ENCODE measurements around the gene SPAG8.

The SPAG8 gene, protein sequence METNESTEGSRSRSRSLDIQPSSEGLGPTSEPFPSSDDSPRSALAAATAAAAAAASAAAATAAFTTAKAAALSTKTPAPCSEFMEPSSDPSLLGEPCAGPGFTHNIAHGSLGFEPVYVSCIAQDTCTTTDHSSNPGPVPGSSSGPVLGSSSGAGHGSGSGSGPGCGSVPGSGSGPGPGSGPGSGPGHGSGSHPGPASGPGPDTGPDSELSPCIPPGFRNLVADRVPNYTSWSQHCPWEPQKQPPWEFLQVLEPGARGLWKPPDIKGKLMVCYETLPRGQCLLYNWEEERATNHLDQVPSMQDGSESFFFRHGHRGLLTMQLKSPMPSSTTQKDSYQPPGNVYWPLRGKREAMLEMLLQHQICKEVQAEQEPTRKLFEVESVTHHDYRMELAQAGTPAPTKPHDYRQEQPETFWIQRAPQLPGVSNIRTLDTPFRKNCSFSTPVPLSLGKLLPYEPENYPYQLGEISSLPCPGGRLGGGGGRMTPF

DNA sequence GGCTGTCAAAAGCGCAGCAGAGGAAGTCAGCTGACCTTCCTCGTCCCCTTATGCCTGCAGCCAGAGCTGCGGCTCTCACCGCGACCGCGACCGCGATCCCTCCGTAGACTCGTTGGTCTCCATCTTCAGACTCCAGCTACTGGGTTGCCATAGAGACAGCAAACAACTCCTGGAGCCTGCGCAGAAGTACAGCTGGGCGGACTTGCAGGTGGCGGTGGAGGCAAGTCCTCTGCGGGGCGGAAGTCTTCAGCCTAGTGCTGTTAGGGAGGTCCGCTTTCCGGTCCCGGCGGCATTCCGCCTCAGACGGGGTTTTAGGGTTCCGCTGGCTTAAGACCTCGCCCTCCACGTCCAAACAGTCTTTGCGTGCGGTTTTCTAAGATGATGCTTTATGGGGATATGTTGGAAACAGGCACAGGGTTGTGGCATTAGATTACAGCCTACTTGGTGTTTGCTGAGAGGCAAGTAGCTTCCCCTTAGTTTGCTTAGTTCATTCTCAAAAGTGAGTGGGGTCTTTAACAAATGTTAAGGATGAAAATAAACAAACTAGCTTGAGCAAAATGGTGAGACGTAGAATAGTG, at the start of gene SPAG8:
TSS of gene SPAG8 (minus strand) at position 238 of the 578 bp plus-strand sequence. CDS start at position 123, 115 bp downstream.
- DNase-seq (ENCODE audit: low spot score) = peak; percentile 97

DNA sequence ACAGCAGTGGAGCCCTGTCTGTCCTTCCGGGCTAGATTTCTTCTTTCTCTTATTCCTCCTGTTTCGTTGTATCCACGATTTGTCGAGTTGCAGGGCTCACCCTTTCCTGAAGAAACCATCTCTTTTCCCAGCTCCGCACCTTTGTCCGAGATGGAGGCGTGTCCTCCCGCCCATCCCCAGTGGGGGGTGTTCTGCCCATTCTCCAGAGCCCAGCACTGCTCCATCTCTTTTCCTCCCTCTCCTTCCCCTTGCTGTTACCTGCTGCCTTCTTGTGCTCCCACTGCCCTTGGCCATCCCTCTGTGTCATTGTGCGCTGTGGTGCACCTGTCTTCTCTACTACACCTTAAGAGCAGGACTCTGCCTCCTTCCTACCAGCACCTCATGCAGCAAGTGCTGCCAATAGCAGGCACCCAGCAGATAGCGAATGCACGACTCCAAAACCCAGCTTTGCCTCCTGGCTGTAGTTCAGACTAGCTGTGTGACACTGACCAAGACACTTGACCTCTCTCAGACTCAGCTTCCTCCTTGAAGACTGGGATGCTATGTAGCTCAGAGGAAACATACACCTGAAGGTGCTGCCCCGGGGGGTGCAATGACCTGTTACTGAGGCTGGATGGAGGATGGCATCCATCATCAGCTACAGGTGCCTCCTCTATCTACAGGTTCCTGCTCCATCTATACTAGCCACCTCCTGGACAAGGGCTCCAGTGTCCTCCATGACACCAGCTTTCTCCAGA, 49.3 kb upstream of the SPAG8 start:
- no peak for DNase-seq (ENCODE audit: low spot score)

DNA sequence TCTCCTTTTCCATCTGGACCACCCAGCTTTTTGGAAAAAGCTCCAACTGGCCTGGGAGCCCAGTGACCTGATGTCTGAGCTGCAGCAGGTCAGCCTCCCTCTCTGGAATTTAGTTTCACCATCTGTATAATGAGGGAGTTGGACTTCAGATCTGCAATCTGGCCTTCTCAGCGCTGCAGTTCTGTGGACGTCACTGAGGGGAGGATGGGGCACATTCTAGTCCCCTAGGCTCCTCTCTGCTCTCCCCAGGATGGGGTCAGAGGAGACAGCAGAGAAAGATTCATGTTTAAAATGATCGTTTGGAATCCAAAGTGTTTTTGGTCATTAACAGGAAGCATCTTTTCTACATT, 47.9 kb upstream of the SPAG8 start:
- DNase-seq (ENCODE audit: low spot score) = no peak

DNA sequence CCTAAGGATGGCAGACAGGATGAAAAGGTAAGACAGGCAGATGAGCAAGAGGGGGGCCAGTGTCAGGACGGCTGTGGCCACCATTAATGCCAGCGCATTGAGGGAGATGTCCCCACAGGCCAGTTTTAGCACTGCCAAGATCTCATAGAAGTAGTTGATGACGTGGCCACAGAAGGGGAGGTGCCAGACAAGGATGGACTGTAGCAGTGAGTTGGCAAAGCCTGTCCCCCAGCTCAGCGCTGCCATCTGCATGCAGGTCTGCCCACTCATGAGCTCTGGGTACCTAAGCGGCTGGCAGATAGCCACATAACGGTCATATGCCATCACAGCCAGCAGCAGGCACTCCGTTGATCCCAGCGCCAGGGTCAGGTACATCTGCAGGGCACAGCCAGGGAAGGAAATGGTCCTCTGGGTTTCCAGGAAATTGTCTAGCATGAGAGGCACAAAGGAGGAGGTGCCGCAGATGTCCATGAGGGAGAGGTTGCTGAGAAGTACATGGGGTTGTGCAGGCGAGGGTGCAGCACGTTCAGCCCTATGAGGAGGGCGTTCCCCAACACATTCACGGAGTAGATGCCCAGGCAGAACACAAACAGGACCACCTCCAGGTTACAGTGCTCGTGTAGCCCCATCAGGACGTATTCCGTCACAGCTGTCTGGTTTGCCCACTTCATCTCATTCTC, 47.4 kb upstream of the SPAG8 start:
- no peak for DNase-seq (ENCODE audit: low spot score)

DNA sequence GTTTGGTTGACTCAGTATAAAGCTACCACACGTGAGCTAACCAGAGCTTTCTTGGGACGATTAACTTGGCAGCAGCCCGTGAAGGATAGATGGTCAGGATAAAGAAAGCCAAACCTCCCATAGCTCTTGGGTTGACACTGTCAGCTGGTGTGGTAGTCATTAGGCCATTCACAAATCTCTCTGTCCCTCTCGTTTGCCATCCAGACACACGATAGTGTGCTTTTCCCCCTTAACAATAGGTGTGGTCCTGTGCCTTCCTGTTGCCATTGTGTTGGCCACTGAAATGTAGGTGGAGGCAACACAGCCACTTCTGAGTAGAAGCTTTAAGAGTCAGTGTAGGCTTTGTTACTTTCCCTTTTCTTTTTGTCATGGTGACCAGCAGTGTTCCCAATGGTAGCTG, 46.4 kb upstream of the SPAG8 start:
- no peak for DNase-seq (ENCODE audit: low spot score)

DNA sequence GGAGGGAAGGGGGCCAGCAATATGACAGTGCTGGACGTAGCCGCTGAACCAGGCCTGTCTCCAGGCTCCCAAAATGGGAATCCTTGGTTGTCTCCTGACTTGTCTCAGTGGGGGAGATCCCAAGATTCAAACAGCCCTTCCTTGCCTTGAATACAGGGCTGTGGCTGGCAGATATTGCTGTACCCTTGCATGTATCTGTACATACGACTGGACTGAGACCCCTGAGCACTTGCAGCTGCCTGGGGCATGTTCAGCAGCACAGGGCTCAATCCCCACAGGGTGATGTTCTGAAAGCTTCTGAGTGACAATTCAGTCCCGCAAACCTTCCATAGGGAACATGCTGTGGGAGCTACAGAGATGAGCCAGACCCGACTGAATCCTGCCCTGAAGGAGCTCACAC, 44.8 kb upstream of the SPAG8 start:
- DNase-seq (ENCODE audit: low spot score) = no peak

DNA sequence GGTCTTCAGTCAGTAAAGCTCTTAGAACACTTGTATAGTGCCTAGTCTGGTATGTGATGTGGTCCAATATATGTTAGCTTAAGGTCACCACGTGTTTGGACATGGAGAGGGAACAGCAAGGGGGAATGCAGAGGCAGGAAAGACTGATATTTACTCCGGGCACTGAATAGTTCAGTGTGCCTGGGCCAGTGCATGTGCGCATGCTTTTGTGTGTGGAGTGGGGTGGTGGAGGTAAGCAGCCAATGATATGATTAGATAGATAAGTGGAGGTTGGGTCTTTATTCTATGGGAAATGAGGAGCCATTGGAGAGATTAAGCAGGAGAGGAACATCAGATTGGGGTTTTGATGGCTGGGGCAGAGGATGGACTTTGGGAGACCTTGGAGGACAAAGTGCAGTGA, 44.1 kb upstream of the SPAG8 start:
- no peak for DNase-seq (ENCODE audit: low spot score)

DNA sequence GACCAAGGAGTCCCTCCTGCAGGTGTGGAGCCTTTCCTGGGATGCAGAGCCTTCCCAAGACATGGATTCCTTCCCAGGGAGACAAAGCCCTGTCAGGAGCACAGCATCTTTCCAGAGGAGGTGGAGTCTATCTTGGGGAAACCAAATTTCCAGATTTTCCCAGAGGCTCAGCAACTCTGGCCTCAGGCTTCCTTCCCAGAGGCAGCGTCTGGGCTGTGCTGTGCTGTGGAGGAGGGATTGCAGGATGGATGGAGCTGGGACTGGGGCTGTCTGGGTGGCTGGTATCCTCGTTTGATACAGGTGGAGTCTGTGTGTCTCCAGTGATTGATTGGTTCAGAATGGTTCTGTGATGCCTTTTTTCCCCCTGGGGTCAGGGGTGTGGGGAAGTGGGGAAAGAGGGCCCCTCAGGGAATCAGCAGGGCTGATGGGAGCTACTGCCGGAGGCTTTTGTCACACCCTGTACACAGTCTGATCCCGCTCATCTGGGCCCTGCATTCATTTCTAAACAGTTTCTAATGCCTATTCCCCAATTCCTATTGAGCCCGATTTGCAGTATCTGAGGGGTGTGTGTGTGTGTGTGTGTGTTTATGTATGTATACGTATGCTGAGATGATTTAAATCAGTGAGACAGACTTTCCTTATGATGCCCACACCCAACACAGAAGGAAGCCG, 42.2 kb upstream of the SPAG8 start:
- DNase-seq (ENCODE audit: low spot score) = no peak

DNA sequence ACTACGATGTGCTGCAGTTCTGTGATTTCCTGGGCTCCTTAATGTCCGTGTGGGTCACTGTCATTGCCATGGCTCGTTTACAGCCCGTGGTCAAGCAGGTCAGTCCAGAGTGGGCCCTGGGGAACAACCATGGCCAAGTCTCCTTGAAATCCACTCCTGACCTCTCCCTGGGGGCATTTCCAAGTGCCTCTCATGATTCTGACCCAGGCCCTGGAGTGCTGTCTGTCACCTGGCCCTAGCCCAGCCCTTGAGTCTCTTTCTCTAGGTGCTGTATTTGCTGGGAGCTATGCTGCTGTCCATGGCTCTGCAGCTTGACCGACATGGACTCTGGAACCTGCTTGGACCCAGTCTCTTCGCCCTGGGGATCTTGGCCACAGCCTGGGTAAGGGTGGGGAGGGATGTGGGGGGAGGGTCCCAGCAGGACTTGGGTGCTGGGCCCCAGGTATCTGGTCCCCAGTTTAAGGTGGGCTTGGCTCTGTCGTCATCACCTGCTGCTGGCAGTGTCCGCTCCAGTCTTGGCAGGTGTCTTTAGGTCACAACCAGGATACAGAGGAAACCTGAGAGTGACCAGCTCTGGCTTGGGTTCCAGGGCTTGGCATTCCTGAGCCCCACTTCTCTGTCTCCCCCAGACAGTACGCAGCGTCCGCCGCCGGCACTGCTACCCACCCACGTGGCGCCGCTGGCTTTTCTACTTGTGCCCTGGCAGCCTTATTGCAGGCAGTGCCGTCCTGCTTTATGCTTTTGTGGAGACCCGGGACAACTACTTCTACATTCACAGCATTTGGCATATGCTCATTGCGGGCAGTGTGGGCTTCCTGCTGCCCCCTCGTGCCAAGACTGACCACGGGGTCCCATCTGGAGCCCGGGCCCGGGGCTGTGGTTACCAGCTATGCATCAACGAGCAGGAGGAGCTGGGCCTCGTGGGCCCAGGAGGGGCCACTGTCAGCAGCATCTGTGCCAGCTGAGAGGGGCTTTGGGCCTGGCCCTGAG, 41.1 kb upstream of the SPAG8 start:
- DNase-seq (ENCODE audit: low spot score) = no peak

DNA sequence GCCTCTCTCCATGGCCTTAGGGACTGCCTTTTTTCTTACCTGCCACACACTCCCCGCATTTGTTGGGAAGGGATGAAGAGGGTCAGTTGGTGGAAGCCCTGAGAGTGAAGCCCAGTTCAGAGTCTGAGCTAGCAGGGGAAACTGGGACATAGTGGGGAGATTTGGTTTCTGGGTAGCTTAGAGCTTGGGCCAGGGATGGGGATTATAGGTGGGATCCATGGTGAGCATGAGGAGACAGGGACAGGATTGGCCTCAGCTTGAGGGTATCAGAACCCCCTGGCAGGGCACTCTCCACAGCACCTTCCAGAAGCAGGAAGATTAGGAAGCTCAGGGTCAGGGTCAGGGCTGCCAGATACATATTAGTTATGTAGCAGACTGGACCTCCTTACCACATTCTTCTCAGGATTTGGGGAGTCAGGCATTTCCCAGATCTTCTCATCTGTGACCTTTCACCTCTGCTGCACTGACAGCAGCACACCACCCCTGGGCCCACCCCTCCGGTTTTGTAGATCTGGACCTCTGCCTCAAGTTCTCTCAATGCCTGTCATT, 40.3 kb upstream of the SPAG8 start:
- no peak for DNase-seq (ENCODE audit: low spot score)

DNA sequence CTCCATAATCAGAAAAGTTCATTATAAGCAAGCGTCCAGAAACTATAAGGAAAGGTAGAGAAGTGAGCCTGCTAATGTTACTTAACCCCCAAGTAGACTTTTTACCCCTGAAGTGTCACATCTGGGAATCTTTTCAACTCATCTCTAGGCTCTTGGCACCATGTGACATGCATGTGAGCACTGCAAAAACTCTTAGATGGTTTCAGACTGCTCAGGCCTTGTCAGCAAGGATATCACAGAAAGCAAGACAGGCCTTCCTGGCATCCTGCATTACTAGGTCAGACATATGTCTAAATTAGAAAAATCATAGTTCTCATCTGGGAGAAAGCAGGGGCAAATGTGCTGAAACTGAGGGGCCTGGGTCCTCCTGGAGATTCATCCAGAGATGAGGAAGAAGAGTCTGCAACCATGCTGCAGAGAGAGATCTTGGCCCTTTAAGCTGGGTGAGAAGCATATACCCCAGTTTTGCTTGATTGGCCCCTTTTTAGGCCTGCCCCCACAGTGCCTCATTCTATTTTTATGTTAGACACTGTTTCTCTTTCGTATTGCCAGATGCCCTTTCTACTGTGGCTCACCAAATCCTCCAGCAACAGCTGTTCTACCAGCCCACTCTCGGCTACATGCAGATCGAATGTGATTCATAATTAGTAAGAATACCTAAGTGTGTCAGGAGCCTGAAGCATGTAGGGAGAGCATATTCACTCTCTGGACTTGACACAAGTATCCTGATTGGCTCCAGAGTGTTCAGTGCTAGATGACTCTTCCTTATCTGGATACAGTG, 35.9 kb upstream of the SPAG8 start:
- DNase-seq (ENCODE audit: low spot score) = no peak

DNA sequence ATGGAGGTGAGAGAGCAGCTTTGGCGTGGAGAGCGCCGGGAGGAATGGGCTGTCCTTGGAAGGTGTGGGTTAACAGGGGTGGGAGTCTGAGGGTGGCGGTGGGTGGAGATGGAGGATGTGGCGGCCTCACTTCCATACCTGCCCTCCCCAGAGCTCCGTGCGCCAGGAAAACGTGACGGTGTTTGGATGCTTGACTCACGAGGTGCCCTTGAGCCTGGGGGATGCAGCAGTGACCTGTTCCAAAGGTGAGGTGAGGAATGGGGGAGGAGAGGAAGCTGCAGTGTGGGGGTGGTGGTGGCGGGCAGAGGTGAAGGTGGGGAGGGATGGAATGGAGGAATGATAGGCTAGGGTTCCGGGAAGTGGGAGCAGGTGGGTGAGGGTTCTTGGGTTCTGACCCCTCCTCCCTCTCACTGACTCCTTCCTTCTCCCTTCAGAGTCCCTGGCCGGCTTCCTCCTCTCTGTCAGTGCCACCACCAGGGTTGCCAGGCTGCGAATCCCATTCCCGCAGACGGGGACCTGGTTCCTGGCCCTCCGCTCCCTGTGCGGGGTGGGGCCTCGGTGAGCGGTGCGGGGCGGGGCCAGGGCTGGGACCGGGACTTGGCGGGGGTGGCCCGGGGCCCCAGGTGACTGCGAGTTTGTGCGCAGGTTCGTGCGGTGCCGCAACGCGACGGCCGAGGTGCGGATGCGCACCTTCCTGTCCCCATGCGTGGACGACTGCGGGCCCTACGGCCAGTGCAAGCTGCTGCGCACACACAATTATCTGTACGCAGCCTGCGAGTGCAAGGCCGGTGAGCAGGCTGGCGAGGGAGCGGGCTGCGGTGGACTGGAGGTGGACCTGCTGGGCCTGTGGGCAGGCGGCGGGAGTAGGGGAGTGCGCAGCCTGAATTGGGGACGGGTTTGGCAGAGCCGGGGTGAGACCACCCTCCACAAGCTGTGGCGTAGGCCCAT, 34.0 kb upstream of the SPAG8 start:
- DNase-seq (ENCODE audit: low spot score) = no peak

DNA sequence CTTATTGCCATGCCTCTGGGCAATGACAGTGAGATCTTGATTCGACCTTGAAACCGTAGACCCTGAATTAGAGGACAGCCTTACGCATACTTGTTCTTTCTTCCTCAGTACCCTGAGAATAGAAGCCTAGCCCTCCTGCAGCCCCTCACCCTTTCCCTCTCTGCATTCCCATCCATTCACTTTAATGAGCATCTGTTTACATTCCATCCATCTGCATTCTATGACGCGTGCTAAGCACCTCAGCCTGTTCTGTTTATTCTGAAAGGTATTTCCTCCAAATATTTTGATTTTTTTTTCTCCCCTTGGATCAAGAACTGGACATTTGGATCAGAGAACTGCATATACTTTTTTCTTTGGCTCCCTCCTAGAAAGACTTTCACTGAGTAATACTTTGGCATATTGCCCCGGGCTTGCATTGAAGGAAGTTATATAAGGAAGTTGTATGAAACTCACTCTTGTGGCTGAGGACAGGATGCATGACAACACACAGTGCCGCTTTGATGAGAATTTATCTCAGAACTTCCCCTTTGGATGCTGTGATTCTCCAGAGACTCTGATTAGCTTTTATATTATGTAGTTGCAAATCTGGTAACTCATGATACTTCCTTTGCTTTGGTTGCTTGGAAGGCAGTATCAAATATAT, 32.7 kb upstream of the SPAG8 start:
- DNase-seq (ENCODE audit: low spot score) = peak; percentile 64

DNA sequence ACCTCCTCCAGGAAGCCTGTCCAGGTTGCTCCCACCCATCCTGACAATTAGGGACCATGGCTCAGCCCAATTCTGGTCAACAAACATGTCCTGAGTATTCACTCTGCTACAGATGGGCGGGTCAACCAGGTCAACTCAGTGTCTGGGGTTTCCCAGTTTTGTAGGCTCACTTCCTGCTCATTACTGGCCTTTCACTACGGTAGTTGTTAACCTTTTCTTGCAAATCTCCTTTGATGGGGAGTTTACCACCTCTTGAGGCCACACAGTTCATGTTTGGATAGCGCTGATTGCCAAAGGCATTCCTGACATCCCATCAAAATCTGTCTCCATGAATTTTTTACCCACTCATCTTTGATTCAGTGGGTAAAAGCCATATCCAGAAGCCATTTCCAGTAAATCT, 30.7 kb upstream of the SPAG8 start:
- DNase-seq (ENCODE audit: low spot score) = no peak

DNA sequence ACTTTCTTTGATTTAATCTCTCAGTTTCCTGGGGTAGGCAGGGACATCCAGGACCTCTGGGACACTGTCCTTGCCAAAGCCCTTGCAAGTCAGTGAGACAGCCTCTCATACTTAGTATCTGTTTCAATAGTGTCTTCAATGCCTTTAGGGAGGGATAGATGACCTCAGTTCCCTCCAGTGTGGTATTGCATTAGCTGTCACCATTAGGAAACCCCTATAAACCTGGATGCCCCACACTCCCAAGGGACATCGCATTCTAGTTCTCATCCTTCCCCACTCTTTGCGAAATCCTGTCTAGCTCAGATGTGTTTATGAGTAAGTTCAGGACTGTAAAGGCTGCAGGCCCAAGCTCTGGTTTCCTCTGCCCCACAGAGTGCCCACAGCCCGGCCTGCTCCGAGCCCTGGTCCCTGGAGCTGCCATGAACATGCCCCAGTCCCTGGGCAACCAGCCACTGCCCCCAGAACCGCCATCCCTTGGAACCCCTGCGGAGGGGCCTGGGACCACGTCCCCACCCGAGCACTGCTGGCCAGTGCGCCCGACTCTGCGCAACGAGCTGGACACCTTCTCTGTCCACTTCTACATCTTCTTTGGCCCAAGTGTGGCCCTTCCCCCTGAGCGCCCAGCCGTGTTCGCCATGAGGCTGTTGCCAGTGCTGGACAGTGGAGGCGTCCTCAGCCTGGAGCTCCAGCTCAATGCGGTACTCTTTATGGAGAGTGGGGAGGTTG, 30.1 kb upstream of the SPAG8 start:
- no peak for DNase-seq (ENCODE audit: low spot score)

DNA sequence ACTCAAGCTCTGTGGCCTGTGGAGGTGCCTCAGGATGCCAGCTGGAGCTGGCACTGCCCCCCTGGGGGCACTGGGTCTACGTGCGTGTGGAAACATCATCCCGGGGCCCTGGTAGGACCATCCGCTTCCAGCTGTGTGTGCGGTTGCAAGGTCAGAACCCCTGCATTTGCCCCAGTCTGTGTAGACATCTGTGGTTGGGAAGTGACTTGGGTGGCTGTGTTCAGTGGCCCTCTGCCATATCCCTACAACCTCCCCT, 29.5 kb upstream of the SPAG8 start:
- DNase-seq (ENCODE audit: low spot score) = no peak

DNA sequence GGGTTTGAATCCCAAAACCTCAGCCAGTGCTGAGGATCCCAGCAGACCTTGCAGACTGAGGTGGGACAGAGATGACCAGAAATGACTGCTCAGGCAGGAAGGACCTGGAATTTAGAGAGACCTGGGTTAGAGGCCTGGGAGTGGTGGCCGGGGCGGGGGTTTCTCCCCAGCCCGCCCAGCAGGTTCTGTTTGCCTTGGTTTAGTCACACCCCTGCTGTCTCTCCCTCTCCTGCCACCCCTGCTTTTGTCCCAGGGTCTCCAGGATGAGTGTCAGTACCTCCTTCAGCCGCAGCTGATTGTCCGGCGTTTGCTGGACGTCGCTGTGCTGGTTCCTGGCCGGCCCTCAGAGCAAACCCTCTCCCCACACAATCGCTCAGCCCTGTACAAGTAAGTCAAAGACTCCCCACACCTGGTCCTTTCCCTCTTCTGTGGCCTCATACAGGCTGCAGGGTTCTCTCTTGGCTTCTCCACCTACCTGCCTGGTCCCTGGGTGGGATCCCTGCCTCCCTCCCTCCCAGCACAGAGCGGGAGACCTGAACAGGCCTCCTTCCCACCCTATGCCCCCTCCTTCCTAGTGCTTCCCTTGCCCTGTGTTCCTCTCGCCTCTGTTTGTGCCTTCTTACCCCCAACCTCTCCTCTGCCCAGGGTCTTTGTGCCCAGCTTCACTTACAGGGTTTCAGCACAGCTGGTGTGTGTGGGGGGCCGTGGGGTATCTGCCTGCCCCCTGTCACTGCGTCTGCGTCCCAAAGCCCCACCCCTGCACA, 29.0 kb upstream of the SPAG8 start:
- DNase-seq (ENCODE audit: low spot score) = no peak

All from CD4-positive, alpha-beta T cell treated with Interleukin-6 at 100 ng/mL for 8 hours (primary cell).